SK-N-SH treated with all-trans-retinoic acid at 6 μM for 48 hours (cell line): ENCODE data around the gene PLCL2.

Experiments
- ATAC-seq: fragments of 200-7000 bp; cut with Tn5 transposase; 3 replicates; pipeline ENCODE4 v1.9.1; 2020; ENCODE audit warnings: mild to moderate bottlenecking, moderate library complexity
- ARNTL ChIP-seq: fragments of 450-650 bp; formaldehyde crosslinking; IDR thresholded peaks from 2 replicates; pipeline ENCODE4 v1.5.0; 2020; ENCODE audit warnings: low read depth, mild to moderate bottlenecking, moderate library complexity, borderline replicate concordance
- BACH2 ChIP-seq: fragments of 250-450 bp; sonication (Bioruptor Pico); IDR thresholded peaks from 2 replicates; pipeline ENCODE4 v1.9.0; 2021; ENCODE audit warnings: mild to moderate bottlenecking, borderline replicate concordance
- CSDC2 ChIP-seq: fragments of 250-450 bp; sonication (Bioruptor Pico); IDR thresholded peaks from 2 replicates; pipeline ENCODE4 v1.5.0; 2020; ENCODE audit warnings: mild to moderate bottlenecking, moderate library complexity
- GLIS3 ChIP-seq: fragments of 250-450 bp; sonication (Bioruptor Pico); IDR thresholded peaks from 2 replicates; pipeline ENCODE4 v1.5.0; 2020; ENCODE audit warnings: mild to moderate bottlenecking, moderate library complexity
- ISL1 ChIP-seq: fragments of 250-450 bp; sonication (Bioruptor Pico); IDR thresholded peaks from 2 replicates; pipeline ENCODE4 v2.1.2; 2022; ENCODE audit warnings: mild to moderate bottlenecking, moderate library complexity
- OSR1 ChIP-seq: fragments of 250-450 bp; sonication (Bioruptor Pico); IDR thresholded peaks from 2 replicates; pipeline ENCODE4 v1.8.0; 2022; ENCODE audit warnings: moderate library complexity, mild to moderate bottlenecking, inconsistent platforms
- PPARA ChIP-seq: fragments of 250-450 bp; sonication (Bioruptor Pico); IDR thresholded peaks from 2 replicates; pipeline ENCODE4 v1.5.0; 2020; ENCODE audit warnings: mild to moderate bottlenecking, borderline replicate concordance
- RARB ChIP-seq: fragments of 250-450 bp; sonication (Bioruptor Pico); IDR thresholded peaks from 2 replicates; pipeline ENCODE4 v1.8.0; 2021; ENCODE audit warnings: mild to moderate bottlenecking, moderate library complexity
- TCF4 ChIP-seq: fragments of 250-450 bp; sonication (Bioruptor Pico); IDR thresholded peaks from 2 replicates; pipeline ENCODE4 v1.8.0; 2021; ENCODE audit warnings: mild to moderate bottlenecking, moderate library complexity, borderline replicate concordance
- ZC3H10 ChIP-seq: fragments of 250-450 bp; sonication (Bioruptor Pico); IDR thresholded peaks from 2 replicates; pipeline ENCODE4 v1.5.1; 2021; ENCODE audit warnings: mild to moderate bottlenecking, moderate library complexity
- ZFP3 ChIP-seq: fragments of 250-450 bp; sonication (Bioruptor Pico); IDR thresholded peaks from 2 replicates; pipeline ENCODE4 v1.5.0; 2020; ENCODE audit warnings: mild to moderate bottlenecking, moderate library complexity
- ZNF565 ChIP-seq: fragments of 450-650 bp; formaldehyde crosslinking; conservative IDR thresholded peaks from 2 replicates; pipeline ENCODE4 v1.5.0; 2020; ENCODE audit warnings: low read depth, mild to moderate bottlenecking, moderate library complexity
- ZNF70 ChIP-seq: fragments of 450-650 bp; formaldehyde crosslinking; IDR thresholded peaks from 2 replicates; pipeline ENCODE4 v1.5.0; 2020; ENCODE audit warnings: mild to moderate bottlenecking, moderate library complexity
- ZNF8 ChIP-seq: fragments of 450-650 bp; formaldehyde crosslinking; IDR thresholded peaks from 2 replicates; pipeline ENCODE4 v1.5.0; 2020; ENCODE audit warnings: mild to moderate bottlenecking, moderate library complexity
- TF ChIP-seq, protein P1 (sequence below): fragments of 250-450 bp; sonication (Bioruptor Pico); IDR thresholded peaks from 2 replicates; pipeline ENCODE4 v1.5.1; 2020; ENCODE audit warnings: low read depth, mild to moderate bottlenecking, moderate library complexity
- TF ChIP-seq, protein P2 (sequence below): fragments of 250-450 bp; sonication (Bioruptor Pico); IDR thresholded peaks from 2 replicates; pipeline ENCODE4 v1.8.0; 2021; ENCODE audit warnings: low read depth, mild to moderate bottlenecking, moderate library complexity, borderline replicate concordance
- TF ChIP-seq, protein P3 (sequence below): fragments of 250-450 bp; sonication (Bioruptor Pico); IDR thresholded peaks from 2 replicates; pipeline ENCODE4 v1.5.0; 2020; ENCODE audit warnings: mild to moderate bottlenecking, moderate library complexity
- TF ChIP-seq, protein P4 (sequence below): fragments of 250-450 bp; sonication (Bioruptor Pico); IDR thresholded peaks from 2 replicates; pipeline ENCODE4 v1.5.1; 2021; ENCODE audit warnings: mild to moderate bottlenecking, moderate library complexity

PLCL2 gene

DNA sequence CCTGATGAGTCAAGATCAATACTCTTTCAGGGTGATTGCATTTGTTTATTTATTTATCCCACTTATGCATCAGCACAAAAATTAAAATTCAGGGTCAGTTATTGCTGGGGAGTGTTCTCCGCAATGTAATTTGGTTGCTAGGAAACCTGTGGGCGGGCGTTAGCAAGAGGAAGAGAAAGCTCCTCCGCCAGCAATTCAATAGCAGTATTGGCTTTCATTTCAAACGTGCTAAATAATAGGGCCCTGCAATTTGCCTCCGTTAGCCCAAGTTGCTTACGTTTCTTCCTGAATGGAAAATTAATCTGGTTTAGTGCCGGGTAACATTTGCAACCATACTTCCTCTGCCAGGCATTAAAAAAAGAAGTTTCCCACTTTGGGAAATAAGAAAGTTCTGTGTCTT, 35.5 kb upstream of the PLCL2 start:
- no peak for TF ChIP-seq BACH2 (CRISPR knock-in tag)

DNA sequence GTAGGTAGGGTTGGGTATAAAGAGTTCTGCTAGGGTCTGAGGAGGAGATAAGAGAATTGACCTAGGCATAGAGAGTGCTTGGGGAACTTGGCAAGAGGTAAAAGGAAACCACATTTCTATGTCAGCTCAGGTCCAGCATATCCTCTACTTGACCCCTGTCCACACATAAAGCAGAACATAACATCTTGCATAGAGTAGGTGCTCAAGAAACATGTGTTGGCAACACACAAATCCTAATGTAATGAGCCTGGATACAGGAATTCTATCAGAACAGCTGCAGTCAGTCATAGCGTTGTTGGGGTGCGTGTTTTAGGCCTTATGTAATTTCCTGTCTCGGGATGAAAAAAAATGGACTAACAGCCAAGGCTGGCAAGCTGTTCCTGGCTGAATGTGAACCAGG, 35.0 kb upstream of the PLCL2 start:
- no peak for TF ChIP-seq RARB
- TF ChIP-seq GLIS3 (CRISPR knock-in tag), result no peak
- TF ChIP-seq ZNF565 (CRISPR knock-in tag), result no peak
- TF ChIP-seq PPARA (CRISPR knock-in tag), result no peak
- no peak for TF ChIP-seq ZFP3 (CRISPR knock-in tag)
- no peak for TF ChIP-seq ZC3H10 (CRISPR knock-in tag)
- TF ChIP-seq, protein P1, sequence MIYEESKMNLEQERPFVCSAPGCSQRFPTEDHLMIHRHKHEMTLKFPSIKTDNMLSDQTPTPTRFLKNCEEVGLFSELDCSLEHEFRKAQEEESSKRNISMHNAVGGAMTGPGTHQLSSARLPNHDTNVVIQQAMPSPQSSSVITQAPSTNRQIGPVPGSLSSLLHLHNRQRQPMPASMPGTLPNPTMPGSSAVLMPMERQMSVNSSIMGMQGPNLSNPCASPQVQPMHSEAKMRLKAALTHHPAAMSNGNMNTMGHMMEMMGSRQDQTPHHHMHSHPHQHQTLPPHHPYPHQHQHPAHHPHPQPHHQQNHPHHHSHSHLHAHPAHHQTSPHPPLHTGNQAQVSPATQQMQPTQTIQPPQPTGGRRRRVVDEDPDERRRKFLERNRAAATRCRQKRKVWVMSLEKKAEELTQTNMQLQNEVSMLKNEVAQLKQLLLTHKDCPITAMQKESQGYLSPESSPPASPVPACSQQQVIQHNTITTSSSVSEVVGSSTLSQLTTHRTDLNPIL (CRISPR knock-in tag), result no peak
- TF ChIP-seq TCF4 (CRISPR knock-in tag), result no peak
- TF ChIP-seq, protein P2, sequence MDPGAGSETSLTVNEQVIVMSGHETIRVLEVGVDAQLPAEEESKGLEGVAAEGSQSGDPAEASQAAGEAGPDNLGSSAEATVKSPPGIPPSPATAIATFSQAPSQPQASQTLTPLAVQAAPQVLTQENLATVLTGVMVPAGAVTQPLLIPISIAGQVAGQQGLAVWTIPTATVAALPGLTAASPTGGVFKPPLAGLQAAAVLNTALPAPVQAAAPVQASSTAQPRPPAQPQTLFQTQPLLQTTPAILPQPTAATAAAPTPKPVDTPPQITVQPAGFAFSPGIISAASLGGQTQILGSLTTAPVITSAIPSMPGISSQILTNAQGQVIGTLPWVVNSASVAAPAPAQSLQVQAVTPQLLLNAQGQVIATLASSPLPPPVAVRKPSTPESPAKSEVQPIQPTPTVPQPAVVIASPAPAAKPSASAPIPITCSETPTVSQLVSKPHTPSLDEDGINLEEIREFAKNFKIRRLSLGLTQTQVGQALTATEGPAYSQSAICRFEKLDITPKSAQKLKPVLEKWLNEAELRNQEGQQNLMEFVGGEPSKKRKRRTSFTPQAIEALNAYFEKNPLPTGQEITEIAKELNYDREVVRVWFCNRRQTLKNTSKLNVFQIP (CRISPR knock-in tag), result no peak
- peak; percentile 41; the same call in 1 of the 3 replicates for ATAC-seq

More for the DNA sequence above, 35.5 kb upstream of the PLCL2 start:
- ATAC-seq, result no peak

DNA sequence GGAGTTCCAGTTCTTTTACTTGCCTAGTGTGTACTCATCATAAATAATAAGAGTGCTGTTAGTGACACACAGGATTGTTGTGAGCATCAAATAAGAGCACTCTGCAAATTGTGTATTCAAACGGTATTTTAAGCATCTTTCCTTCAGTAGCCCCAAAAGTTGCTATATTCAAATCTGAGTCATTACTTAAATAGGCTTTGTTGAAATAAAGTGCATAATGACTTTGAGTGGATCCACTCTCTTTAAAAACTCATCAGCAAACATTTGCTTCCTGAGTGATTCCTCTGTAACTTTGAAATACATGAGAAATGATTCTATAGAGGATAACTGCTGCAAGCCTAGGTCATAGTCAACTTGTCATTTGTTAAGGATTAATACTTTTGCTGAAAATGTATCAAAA, 29.3 kb upstream of the PLCL2 start:
- no peak for ATAC-seq
- TF ChIP-seq, protein P3, sequence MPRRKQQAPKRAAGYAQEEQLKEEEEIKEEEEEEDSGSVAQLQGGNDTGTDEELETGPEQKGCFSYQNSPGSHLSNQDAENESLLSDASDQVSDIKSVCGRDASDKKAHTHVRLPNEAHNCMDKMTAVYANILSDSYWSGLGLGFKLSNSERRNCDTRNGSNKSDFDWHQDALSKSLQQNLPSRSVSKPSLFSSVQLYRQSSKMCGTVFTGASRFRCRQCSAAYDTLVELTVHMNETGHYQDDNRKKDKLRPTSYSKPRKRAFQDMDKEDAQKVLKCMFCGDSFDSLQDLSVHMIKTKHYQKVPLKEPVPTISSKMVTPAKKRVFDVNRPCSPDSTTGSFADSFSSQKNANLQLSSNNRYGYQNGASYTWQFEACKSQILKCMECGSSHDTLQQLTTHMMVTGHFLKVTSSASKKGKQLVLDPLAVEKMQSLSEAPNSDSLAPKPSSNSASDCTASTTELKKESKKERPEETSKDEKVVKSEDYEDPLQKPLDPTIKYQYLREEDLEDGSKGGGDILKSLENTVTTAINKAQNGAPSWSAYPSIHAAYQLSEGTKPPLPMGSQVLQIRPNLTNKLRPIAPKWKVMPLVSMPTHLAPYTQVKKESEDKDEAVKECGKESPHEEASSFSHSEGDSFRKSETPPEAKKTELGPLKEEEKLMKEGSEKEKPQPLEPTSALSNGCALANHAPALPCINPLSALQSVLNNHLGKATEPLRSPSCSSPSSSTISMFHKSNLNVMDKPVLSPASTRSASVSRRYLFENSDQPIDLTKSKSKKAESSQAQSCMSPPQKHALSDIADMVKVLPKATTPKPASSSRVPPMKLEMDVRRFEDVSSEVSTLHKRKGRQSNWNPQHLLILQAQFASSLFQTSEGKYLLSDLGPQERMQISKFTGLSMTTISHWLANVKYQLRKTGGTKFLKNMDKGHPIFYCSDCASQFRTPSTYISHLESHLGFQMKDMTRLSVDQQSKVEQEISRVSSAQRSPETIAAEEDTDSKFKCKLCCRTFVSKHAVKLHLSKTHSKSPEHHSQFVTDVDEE, result no peak
- TF ChIP-seq RARB (no peak), ZFP3 (CRISPR knock-in tag) (no peak)

DNA sequence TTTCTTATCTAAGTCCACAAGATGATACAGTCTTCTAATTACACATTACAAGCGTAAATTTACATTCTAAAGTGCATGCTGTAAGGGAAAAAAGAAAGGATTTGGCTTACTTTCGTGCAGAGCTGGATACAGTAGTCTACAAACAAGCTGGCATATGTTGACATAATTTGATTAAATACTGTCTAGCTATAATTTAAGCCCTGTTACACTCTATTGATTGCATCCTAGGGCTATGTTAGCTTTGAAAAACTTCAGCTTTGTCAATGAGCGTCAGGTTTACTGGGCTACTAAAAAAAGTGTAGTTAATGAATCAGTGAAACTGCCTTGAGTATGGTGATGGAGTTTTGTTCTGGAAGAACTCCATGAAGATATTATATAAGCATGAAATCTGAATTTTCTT, 24.5 kb upstream of the PLCL2 start:
- TF ChIP-seq ARNTL (CRISPR knock-in tag), result no peak
- TF ChIP-seq, protein P4, sequence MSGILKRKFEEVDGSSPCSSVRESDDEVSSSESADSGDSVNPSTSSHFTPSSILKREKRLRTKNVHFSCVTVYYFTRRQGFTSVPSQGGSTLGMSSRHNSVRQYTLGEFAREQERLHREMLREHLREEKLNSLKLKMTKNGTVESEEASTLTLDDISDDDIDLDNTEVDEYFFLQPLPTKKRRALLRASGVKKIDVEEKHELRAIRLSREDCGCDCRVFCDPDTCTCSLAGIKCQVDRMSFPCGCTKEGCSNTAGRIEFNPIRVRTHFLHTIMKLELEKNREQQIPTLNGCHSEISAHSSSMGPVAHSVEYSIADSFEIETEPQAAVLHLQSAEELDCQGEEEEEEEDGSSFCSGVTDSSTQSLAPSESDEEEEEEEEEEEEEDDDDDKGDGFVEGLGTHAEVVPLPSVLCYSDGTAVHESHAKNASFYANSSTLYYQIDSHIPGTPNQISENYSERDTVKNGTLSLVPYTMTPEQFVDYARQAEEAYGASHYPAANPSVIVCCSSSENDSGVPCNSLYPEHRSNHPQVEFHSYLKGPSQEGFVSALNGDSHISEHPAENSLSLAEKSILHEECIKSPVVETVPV, result no peak
- TF ChIP-seq ZNF70, result no peak
- no peak for TF ChIP-seq ZC3H10 (CRISPR knock-in tag)
- no peak for ATAC-seq

DNA sequence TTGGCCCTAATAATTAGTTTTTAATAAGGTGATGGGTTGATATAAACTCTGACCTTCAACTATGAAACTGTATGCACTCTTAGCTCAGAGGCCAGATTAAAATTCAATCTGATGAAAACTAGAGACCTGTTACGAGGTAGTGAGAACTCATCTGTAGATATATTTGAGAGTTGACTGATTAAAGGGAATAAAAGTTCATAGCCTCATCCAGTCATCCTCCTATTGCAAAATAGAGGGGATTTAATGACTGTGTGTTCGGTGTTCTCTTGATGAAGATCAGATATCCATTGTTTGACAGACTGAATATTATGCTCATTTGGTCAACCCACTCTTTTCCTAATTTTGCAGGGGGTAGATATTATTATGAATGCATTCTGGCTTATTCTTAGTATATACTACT, 23.3 kb upstream of the PLCL2 start:
- ATAC-seq, result no peak
- TF ChIP-seq ZNF70 (no peak), ISL1 (no peak), ARNTL (CRISPR knock-in tag) (no peak), ZC3H10 (CRISPR knock-in tag) (no peak), CSDC2 (no peak), BACH2 (CRISPR knock-in tag) (no peak), TCF4 (CRISPR knock-in tag) (no peak), ZNF8 (no peak), OSR1 (CRISPR knock-in tag) (no peak)
- TF ChIP-seq, protein P1 (CRISPR knock-in tag), result no peak
- TF ChIP-seq, protein P2 (CRISPR knock-in tag), result no peak
- TF ChIP-seq, protein P4, result no peak
